Glutamatergic neuron (in vitro differentiated cells): ENCODE measurements around the gene MED13L. TPM values are rescaled to one million over a fixed set of nuclear protein-coding genes. Genes with fewer than 3 reads are reported as not detected.

ENCODE experiments used
- DNase-seq: peaks from one replicate; pipeline ENCODE4 v3.0.0; 2022
- H3K27ac Mint-ChIP-seq: one replicate; pipeline ENCODE4 v1.8.0; 2020; ENCODE audit warnings: mild to moderate bottlenecking, mixed read lengths, inconsistent platforms; ENCODE audit not compliant: unreplicated experiment
- H3K27me3 Mint-ChIP-seq: one replicate; pipeline ENCODE4 v1.8.0; 2020; ENCODE audit warnings: mild to moderate bottlenecking, moderate library complexity, mixed read lengths, inconsistent platforms; ENCODE audit not compliant: unreplicated experiment
- H3K36me3 Mint-ChIP-seq: one replicate; pipeline ENCODE4 v1.8.0; 2020; ENCODE audit warnings: mild to moderate bottlenecking, mixed read lengths, inconsistent platforms; ENCODE audit not compliant: unreplicated experiment
- H3K4me1 Mint-ChIP-seq: one replicate; pipeline ENCODE4 v1.8.0; 2020; ENCODE audit warnings: mild to moderate bottlenecking, low read depth, mixed read lengths, inconsistent platforms; ENCODE audit not compliant: unreplicated experiment
- H3K4me3 Mint-ChIP-seq: one replicate; pipeline ENCODE4 v1.8.0; 2020; ENCODE audit warnings: mild to moderate bottlenecking, mixed read lengths, inconsistent platforms; ENCODE audit not compliant: unreplicated experiment
- H3K9me3 Mint-ChIP-seq: one replicate; pipeline ENCODE4 v1.8.0; 2020; ENCODE audit warnings: mild to moderate bottlenecking, moderate library complexity, mixed read lengths, inconsistent platforms; ENCODE audit not compliant: unreplicated experiment
- total RNA-seq: library from RNA; stranded (reverse); fragmentation: NEBNext Ultra II Directional; extraction: Animal tissue kit (Norgen Biotek cat#: 25700); gene quantifications from one replicate; pipeline ENCODE4 v1.2.1, GENCODE V29; 2021; ENCODE audit not compliant: unreplicated experiment
- TF ChIP-seq, protein P1 (sequence below): fragments of 200-600 bp; sonication (generic); IDR thresholded peaks from one replicate; pipeline ENCODE4 v1.5.0; 2021; ENCODE audit not compliant: partially characterized antibody, unreplicated experiment

Gene MED13L
- total RNA-seq, 1 donor from 2014 or later, result 95.5 TPM

DNA sequence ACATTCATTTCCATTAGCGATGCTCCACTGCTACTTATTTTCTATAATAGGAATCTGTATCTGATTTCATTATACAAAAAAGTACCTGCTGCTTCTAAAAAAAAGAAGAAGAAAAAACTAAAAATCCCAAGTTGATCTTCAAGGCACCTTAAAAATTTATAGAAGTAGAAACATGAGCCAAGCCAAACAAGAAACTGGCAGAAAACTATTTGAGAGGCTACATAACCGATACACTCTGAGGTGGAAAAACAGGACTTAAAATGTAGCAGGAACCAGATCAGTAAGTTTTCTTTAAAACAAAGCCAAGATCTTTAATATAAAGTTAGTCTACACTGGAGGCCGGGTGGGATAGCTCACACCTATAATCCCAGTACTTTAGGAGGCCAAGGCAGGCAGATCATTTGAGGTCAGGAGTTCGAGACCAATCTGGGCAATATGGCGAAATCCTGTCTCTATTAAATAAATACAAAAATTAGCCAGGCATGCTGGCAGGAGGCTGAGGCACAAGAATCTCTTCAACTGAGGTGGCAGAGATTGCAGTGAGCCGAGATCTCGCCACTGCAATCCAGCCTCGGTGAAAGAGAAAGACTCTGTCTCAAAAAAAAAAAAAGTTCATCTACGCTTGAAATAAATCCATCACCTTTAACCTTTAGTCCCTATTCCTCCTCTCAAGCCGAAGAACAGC, 278.6 kb downstream of the MED13L start:
- Mint-ChIP-seq H3K4me3 (no peak overlapping the region), H3K27ac (no peak overlapping the region), H3K9me3 (peaks cover 1% of the 10 kb centered on the region), H3K36me3 (no peaks in the 10 kb centered on the region), H3K4me1 (peaks cover 2% of the 10 kb centered on the region), H3K27me3 (peaks cover 3% of the 10 kb centered on the region)
- no peak for DNase-seq
- TF ChIP-seq, protein P1, sequence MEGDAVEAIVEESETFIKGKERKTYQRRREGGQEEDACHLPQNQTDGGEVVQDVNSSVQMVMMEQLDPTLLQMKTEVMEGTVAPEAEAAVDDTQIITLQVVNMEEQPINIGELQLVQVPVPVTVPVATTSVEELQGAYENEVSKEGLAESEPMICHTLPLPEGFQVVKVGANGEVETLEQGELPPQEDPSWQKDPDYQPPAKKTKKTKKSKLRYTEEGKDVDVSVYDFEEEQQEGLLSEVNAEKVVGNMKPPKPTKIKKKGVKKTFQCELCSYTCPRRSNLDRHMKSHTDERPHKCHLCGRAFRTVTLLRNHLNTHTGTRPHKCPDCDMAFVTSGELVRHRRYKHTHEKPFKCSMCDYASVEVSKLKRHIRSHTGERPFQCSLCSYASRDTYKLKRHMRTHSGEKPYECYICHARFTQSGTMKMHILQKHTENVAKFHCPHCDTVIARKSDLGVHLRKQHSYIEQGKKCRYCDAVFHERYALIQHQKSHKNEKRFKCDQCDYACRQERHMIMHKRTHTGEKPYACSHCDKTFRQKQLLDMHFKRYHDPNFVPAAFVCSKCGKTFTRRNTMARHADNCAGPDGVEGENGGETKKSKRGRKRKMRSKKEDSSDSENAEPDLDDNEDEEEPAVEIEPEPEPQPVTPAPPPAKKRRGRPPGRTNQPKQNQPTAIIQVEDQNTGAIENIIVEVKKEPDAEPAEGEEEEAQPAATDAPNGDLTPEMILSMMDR, result no peak

DNA sequence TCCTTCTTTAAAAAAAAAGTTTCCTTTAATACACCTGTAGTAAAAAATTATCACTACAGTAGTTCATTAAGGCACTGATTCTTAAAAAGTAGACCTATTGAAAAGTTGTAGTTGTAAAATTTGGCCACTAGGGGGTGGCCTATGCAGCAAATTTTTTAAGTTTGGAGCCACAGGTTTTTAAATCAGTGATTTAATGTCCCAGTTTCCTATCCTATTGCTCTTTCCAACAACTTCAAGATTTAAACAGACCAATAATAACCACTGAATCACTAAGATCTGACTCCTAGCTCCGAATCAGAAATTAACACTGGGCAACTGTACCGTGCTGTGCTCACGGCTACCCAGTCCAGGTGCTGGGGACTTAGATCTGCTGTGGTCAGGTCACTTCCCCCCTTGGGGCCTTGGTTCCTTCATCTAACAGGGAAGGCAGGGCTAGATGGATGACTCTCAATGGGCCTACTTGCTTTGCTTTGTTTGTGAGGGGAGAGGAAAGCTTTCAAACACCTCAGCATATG, 279.3 kb downstream of the MED13L start:
- DNase-seq, result no peak
- Mint-ChIP-seq H3K4me1 (peaks cover 2% of the 10 kb centered on the region), H3K27me3 (peaks cover 2% of the 10 kb centered on the region), H3K9me3 (peaks cover 1% of the 10 kb centered on the region), H3K36me3 (no peaks in the 10 kb centered on the region), H3K27ac (no peak overlapping the region), H3K4me3 (no peak overlapping the region)
- TF ChIP-seq, protein P1, result peak; percentile 99

DNA sequence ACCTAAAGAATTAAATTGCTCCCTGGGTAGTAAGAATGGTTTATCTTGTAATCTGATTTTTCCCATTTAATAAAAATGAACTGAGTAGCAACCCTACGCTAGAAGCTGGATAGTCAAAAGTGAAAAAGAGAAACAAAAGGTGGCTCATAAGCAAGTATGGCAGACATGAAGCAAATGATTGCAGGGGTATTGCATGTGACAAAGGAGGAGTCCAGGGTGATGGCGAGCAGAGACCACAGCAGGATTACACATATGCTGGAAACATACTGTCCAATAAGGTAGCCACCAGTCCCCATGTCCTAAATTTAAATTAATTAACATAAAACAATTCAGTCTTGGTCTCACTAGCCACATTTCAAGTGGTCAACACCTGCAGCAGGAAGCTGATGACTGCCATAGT, 283.8 kb downstream of the MED13L start:
- no peak for DNase-seq
- peaks cover 1% of the 10 kb centered on the region for H3K9me3 Mint-ChIP-seq
- TF ChIP-seq, protein P1, result no peak
- H3K36me3 Mint-ChIP-seq, result no peaks in the 10 kb centered on the region
- H3K4me1 Mint-ChIP-seq, result peaks cover 2% of the 10 kb centered on the region
- H3K27me3 Mint-ChIP-seq, result peaks cover 2% of the 10 kb centered on the region
- H3K27ac Mint-ChIP-seq, result no peak overlapping the region
- no peak overlapping the region for H3K4me3 Mint-ChIP-seq

DNA sequence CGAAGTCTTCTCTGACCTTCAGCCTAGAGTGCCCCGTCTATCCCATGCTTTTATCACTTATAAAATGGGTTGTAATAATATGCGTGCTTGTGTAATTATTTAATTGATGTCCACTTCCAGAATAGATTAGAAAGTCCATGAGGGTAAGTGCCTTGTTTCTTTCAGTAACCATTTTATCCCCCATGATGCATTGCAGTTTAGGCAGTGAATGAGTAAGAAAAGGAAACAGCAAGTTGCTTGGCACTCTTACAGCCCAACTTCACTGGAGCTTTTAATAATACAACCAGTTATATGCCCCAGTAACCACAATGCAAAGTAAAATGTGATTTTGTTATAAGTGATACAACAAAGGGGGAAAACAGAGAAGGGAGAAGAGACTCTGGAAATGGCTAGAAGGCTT, 287.3 kb downstream of the MED13L start:
- Mint-ChIP-seq H3K9me3 (peaks cover 1% of the 10 kb centered on the region), H3K36me3 (no peaks in the 10 kb centered on the region), H3K27me3 (peaks cover 2% of the 10 kb centered on the region), H3K27ac (no peak overlapping the region), H3K4me1 (peaks cover 11% of the 10 kb centered on the region), H3K4me3 (no peak overlapping the region)
- no peak for DNase-seq
- TF ChIP-seq, protein P1, result no peak

DNA sequence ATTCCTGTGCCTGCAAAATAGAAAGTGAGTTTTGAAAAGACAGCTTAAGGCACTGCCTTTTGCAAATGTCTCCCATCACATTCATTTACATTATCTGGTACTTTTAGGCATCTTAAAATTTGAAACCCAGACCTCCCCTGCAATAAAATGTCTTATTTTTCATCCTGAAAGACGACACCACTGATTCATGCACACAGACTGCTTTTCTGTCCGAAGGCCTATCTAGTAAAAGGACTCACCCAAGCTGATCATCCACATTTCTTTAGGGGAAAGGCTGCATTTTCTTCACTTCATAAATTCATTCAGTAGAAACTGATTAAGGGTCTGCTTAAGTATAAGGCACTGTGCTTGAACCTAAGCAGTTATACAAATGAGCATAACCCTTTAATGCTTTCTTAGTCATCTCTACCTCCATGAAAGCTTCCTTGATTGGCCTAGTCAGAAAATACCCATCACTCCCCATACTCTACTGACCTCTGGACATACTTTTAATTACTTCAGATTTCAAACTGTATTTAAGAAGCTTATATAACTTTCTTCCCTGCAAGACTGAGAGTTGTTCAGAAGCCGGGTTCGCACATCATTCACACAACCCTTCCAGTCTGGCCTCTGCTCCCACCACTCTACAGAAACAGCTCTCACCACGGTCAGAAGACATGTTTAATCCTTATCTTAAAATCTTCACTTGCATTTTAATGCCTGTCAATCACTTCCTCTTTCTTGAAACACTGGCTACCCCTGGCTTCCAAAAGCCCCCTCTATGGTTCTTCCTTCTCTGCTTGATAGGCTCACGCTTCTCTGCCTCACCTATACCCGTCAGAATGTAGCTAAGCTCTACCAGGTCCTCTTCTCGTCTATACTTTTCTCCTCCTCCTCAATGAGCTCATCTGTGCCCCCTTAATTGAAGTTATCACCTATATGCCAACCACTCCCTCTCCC, 288.6 kb downstream of the MED13L start:
- Mint-ChIP-seq H3K4me3 (no peak overlapping the region), H3K36me3 (no peaks in the 10 kb centered on the region), H3K27ac (no peak overlapping the region), H3K4me1 (peaks cover 18% of the 10 kb centered on the region), H3K9me3 (peaks cover 5% of the 10 kb centered on the region), H3K27me3 (no peaks in the 10 kb centered on the region)
- TF ChIP-seq, protein P1, result no peak
- no peak for DNase-seq
